ENCODE data around the gene TBX19. TPM values are rescaled to one million over a fixed set of nuclear protein-coding genes. Genes with fewer than 3 reads are reported as not detected.

Gene TBX19
- total RNA-seq, 2 experiments from 2014 or later, result 2.7 to 3.1 TPM

GRCh38 chr1:168259567-168259966, 21.1 kb upstream of the TBX19 start:
- POLR2A ChIA-PET, result no interaction called here
- H3K36me3 Mint-ChIP-seq (ENCODE audit: low read depth), result peaks cover 50% of the 10 kb centered on the region

GRCh38 chr1:168260393-168260792, 20.3 kb upstream of the TBX19 start:
- H3K36me3 Mint-ChIP-seq (ENCODE audit: low read depth), result peaks cover 43% of the 10 kb centered on the region
- CTCF ChIA-PET, result interaction anchor here (0.5 to 1.7 kb wide), 5 partner anchors 9 to 82 kb away, joined by 3 to 6 read pairs (median 3); no protein-coding TSS in a partner anchor
- H3K27ac Mint-ChIP-seq, result no peak overlapping the region
- peaks cover 12% of the 10 kb centered on the region for H3K4me1 Mint-ChIP-seq
- no peaks in the 10 kb centered on the region for H3K27me3 Mint-ChIP-seq
- H3K9me3 Mint-ChIP-seq, result peaks cover 21% of the 10 kb centered on the region
- no peak for DNase-seq
- POLR2A ChIA-PET, result no interaction called here
- H3K4me3 Mint-ChIP-seq, result no peak overlapping the region

More at GRCh38 chr1:168259567-168259966, 21.1 kb upstream of the TBX19 start:
- Mint-ChIP-seq H3K4me3 (no peak overlapping the region), H3K9me3 (peaks cover 23% of the 10 kb centered on the region), H3K27ac (no peak overlapping the region), H3K27me3 (no peaks in the 10 kb centered on the region), H3K4me1 (peaks cover 12% of the 10 kb centered on the region)
- CTCF ChIA-PET, result interaction anchor here (1.7 kb wide), 1 partner anchor 8 kb away, joined by 6 read pairs; no protein-coding TSS in a partner anchor
- no peak for DNase-seq

GRCh38 chr1:168261390-168261789, 19.3 kb upstream of the TBX19 start:
- DNase-seq, result no peak
- Mint-ChIP-seq H3K4me3 (no peak overlapping the region), H3K27ac (no peak overlapping the region), H3K4me1 (peaks cover 12% of the 10 kb centered on the region), H3K9me3 (peaks cover 15% of the 10 kb centered on the region), H3K27me3 (no peaks in the 10 kb centered on the region), H3K36me3 (ENCODE audit: low read depth) (peaks cover 38% of the 10 kb centered on the region)
- CTCF ChIA-PET, result interaction anchor here (0.8 to 2.6 kb wide), 3 partner anchors 19 to 81 kb away, joined by 3 to 12 read pairs (median 3); partner anchors contain the start of gene TBX19
- POLR2A ChIA-PET, result interaction anchor here (0.5 kb wide), 1 partner anchor 113 kb away, joined by 3 read pairs; no protein-coding TSS in a partner anchor

- POLR2A ChIA-PET, result interaction anchor here (0.6 kb wide), 1 partner anchor 348 kb away, joined by 3 read pairs; no protein-coding TSS in a partner anchor
- CTCF ChIA-PET, result interaction anchor here (0.6 to 2.6 kb wide), 3 partner anchors 28 to 190 kb away, joined by 3 to 12 read pairs (median 5); no protein-coding TSS in a partner anchor
- H3K36me3 Mint-ChIP-seq (ENCODE audit: low read depth), result peaks cover 25% of the 10 kb centered on the region
- no peak overlapping the region for H3K27ac Mint-ChIP-seq
- H3K4me3 Mint-ChIP-seq, result no peak overlapping the region
- no peaks in the 10 kb centered on the region for H3K27me3 Mint-ChIP-seq
- H3K4me1 Mint-ChIP-seq, result peaks cover 12% of the 10 kb centered on the region
- peaks cover 9% of the 10 kb centered on the region for H3K9me3 Mint-ChIP-seq
- DNase-seq, result no peak
These were observed 17.5 kb upstream of the TBX19 start for GRCh38 chr1:168263130-168263529.

GRCh38 chr1:168264296-168264695, 16.4 kb upstream of the TBX19 start:
- DNase-seq, result no peak
- ChIA-PET POLR2A (no interaction called here), CTCF (no interaction called here)
- Mint-ChIP-seq H3K4me1 (peaks cover 12% of the 10 kb centered on the region), H3K27me3 (no peaks in the 10 kb centered on the region), H3K27ac (no peak overlapping the region), H3K36me3 (ENCODE audit: low read depth) (peaks cover 22% of the 10 kb centered on the region), H3K9me3 (peaks cover 9% of the 10 kb centered on the region), H3K4me3 (no peak overlapping the region)

GRCh38 chr1:168265596-168265995, 15.1 kb upstream of the TBX19 start:
- no peak for DNase-seq
- Mint-ChIP-seq H3K9me3 (peaks cover 9% of the 10 kb centered on the region), H3K27me3 (no peaks in the 10 kb centered on the region)

GRCh38 chr1:168266644-168267186, 14.0 kb upstream of the TBX19 start:
- Mint-ChIP-seq H3K27me3 (no peaks in the 10 kb centered on the region), H3K4me3 (no peak overlapping the region), H3K27ac (no peak overlapping the region), H3K4me1 (peaks cover under 1% of the 10 kb centered on the region), H3K36me3 (ENCODE audit: low read depth) (peaks cover 19% of the 10 kb centered on the region), H3K9me3 (peaks cover 9% of the 10 kb centered on the region)
- ChIA-PET CTCF (interaction anchor here (1.5 kb wide), 1 partner anchor 34 kb away, joined by 3 read pairs; no protein-coding TSS in a partner anchor), POLR2A (no interaction called here)
- no peak for DNase-seq

More at GRCh38 chr1:168265596-168265995, 15.1 kb upstream of the TBX19 start:
- H3K36me3 Mint-ChIP-seq (ENCODE audit: low read depth), result peaks cover 22% of the 10 kb centered on the region
- POLR2A ChIA-PET, result no interaction called here
- peaks cover 12% of the 10 kb centered on the region for H3K4me1 Mint-ChIP-seq
- H3K4me3 Mint-ChIP-seq, result no peak overlapping the region
- CTCF ChIA-PET, result interaction anchor here (1.2 to 1.5 kb wide), 2 partner anchors 22 to 35 kb away, joined by 3 read pairs; no protein-coding TSS in a partner anchor
- H3K27ac Mint-ChIP-seq, result no peak overlapping the region

- peaks cover 4% of the 10 kb centered on the region for H3K9me3 Mint-ChIP-seq
- no peak overlapping the region for H3K27ac Mint-ChIP-seq
- no peak overlapping the region for H3K4me3 Mint-ChIP-seq
- H3K27me3 Mint-ChIP-seq, result no peaks in the 10 kb centered on the region
- CTCF ChIA-PET, result no interaction called here
- H3K36me3 Mint-ChIP-seq (ENCODE audit: low read depth), result peaks cover 3% of the 10 kb centered on the region
- DNase-seq, result no peak
- POLR2A ChIA-PET, result no interaction called here
- H3K4me1 Mint-ChIP-seq, result no peaks in the 10 kb centered on the region
These were observed 9.0 kb upstream of the TBX19 start for GRCh38 chr1:168271636-168272035.

GRCh38 chr1:168273575-168273974, 7.1 kb upstream of the TBX19 start:
- H3K4me3 Mint-ChIP-seq, result no peak overlapping the region
- ChIA-PET CTCF (no interaction called here), POLR2A (no interaction called here)
- peaks cover 7% of the 10 kb centered on the region for H3K36me3 Mint-ChIP-seq (ENCODE audit: low read depth)
- no peaks in the 10 kb centered on the region for H3K4me1 Mint-ChIP-seq
- DNase-seq, result no peak
- H3K9me3 Mint-ChIP-seq, result peaks cover 4% of the 10 kb centered on the region
- no peak overlapping the region for H3K27ac Mint-ChIP-seq
- H3K27me3 Mint-ChIP-seq, result no peaks in the 10 kb centered on the region

- DNase-seq, result no peak
- Mint-ChIP-seq H3K27ac (no peak overlapping the region), H3K4me3 (no peak overlapping the region), H3K36me3 (ENCODE audit: low read depth) (peaks cover 7% of the 10 kb centered on the region), H3K27me3 (no peaks in the 10 kb centered on the region), H3K4me1 (no peaks in the 10 kb centered on the region), H3K9me3 (peaks cover 4% of the 10 kb centered on the region)
- CTCF ChIA-PET, result interaction anchor here (1.2 to 1.6 kb wide), 3 partner anchors 18 to 24 kb away, joined by 3 read pairs; no protein-coding TSS in a partner anchor
- POLR2A ChIA-PET, result no interaction called here
These were observed 1.4 kb upstream of the TBX19 start for GRCh38 chr1:168279253-168279652.

- CTCF ChIA-PET, result no interaction called here
- Mint-ChIP-seq H3K36me3 (ENCODE audit: low read depth) (peaks cover 3% of the 10 kb centered on the region), H3K27me3 (no peaks in the 10 kb centered on the region), H3K27ac (no peak overlapping the region), H3K4me1 (peaks cover 19% of the 10 kb centered on the region), H3K9me3 (no peaks in the 10 kb centered on the region), H3K4me3 (no peak overlapping the region)
- no peak for DNase-seq
- POLR2A ChIA-PET, result no interaction called here
These were observed 1.1 kb downstream of the TBX19 start for GRCh38 chr1:168281603-168282325.

GRCh38 chr1:168285521-168285790, 4.8 kb downstream of the TBX19 start:
- H3K4me3 Mint-ChIP-seq, result no peak overlapping the region
- H3K36me3 Mint-ChIP-seq (ENCODE audit: low read depth), result no peaks in the 10 kb centered on the region
- ChIA-PET CTCF (no interaction called here), POLR2A (no interaction called here)
- no peaks in the 10 kb centered on the region for H3K9me3 Mint-ChIP-seq
- peaks cover 28% of the 10 kb centered on the region for H3K4me1 Mint-ChIP-seq
- no peak overlapping the region for H3K27ac Mint-ChIP-seq
- no peak for DNase-seq
- H3K27me3 Mint-ChIP-seq, result no peaks in the 10 kb centered on the region

All from activated CD4-positive, alpha-beta T cell treated with anti-CD3 and anti-CD28 coated beads, Interleukin-2, amount 10 ng/mL, durations not matched to agents 7 days and 5 days (primary cell).